ENCODE data around the gene TMEM178B. TPM values are rescaled to one million over a fixed set of nuclear protein-coding genes. Genes with fewer than 3 reads are reported as not detected.

TMEM178B gene
- total and polyA plus RNA-seq, 2 donors (not counting 1 experiment from before 2014, with no cell fraction given), result 0.28 to 0.96 TPM

- intact Hi-C loops (cut with micrococcal nuclease), result no loop called here
- Histone ChIP-seq H2AFZ (ENCODE audit: insufficient read depth, low read depth, low read length, poor library complexity, severe bottlenecking) (no peak overlapping the region), H3K4me3 (ENCODE audit: control extremely low read depth in 1 of 5, extremely low read depth in 1 of 5, insufficient read depth in 1 of 5, low read depth in 2 of 5, low read length in 4 of 5) (no peak overlapping the region), H3K4me2 (replicated peaks; ENCODE audit: low read depth, low read length, poor library complexity, severe bottlenecking) (no peak overlapping the region), H4K20me1 (ENCODE audit: control insufficient read depth, insufficient read depth, low read length, poor library complexity, severe bottlenecking) (no peaks in the 10 kb centered on the region), H3K9ac (ENCODE audit: low read length) (no peak overlapping the region), H3K79me2 (ENCODE audit: control insufficient read depth, insufficient read depth, low read length) (no peaks in the 10 kb centered on the region), H3K9me3 (ENCODE audit: control extremely low read depth in 1 of 3, control insufficient read depth in 2 of 3, insufficient read depth in 1 of 3, low read length in 2 of 3) (no peaks in the 10 kb centered on the region), H3K4me1 (ENCODE audit: control insufficient read depth in 2 of 2, insufficient read depth in 2 of 2, low read length in 2 of 2) (no peaks in the 10 kb centered on the region), H3K27me3 (replicated peaks in 1 of 4; ENCODE audit: control extremely low read depth in 1 of 4, control insufficient read depth in 3 of 4, insufficient read depth in 4 of 4, low read length in 3 of 4) (no peaks in the 10 kb centered on the region), H3K27ac (ENCODE audit: low read length in 2 of 2) (no peak overlapping the region), H3K36me3 (replicated peaks in 1 of 2; ENCODE audit: control extremely low read depth in 1 of 2, control insufficient read depth in 1 of 2, extremely low read depth in 1 of 2, insufficient read depth in 2 of 2, low read length in 1 of 2) (no peaks in the 10 kb centered on the region)
- TF ChIP-seq CTCF (IDR thresholded peaks at IDR 0.05) (no peak), EZH2 (IDR thresholded peaks at IDR 0.05; ENCODE audit: borderline replicate concordance, insufficient read depth, low read depth, low read length, poor library complexity, severe bottlenecking) (no peak)
- ATAC-seq (ENCODE audit: low read depth) (no peak), DNase-seq (no peak)
- WGBS (ENCODE audit: insufficient coverage), result 78% methylated on average over 2 of the region's 4 CpGs
- H3K27me3 Mint-ChIP-seq, result peaks cover 13% of the 10 kb centered on the region
- no peak overlapping the region for H3K27ac Mint-ChIP-seq
- ChIA-PET POLR2A (no interaction called here), CTCF (no interaction called here)
- H3K4me3 Mint-ChIP-seq, result no peak overlapping the region
- H3K4me1 Mint-ChIP-seq, result no peaks in the 10 kb centered on the region
- H3K9me3 Mint-ChIP-seq (ENCODE audit: insufficient read depth), result no peaks in the 10 kb centered on the region
These were observed 128.7 kb downstream of the TMEM178B start for GRCh38 chr7:141202535-141202934.

- no peaks in the 10 kb centered on the region for H4K20me1 ChIP-seq (ENCODE audit: control insufficient read depth, insufficient read depth, low read length, poor library complexity, severe bottlenecking)
- H3K9ac ChIP-seq (ENCODE audit: low read length), result no peak overlapping the region
- H3K27me3 ChIP-seq (replicated peaks in 1 of 4; ENCODE audit: control extremely low read depth in 1 of 4, control insufficient read depth in 3 of 4, insufficient read depth in 4 of 4, low read length in 3 of 4), result no peaks in the 10 kb centered on the region
- Mint-ChIP-seq H3K9me3 (ENCODE audit: insufficient read depth) (no peaks in the 10 kb centered on the region), H3K4me1 (no peaks in the 10 kb centered on the region), H3K27me3 (peaks cover 13% of the 10 kb centered on the region), H3K4me3 (no peak overlapping the region), H3K27ac (no peak overlapping the region)
- no peak overlapping the region for H3K4me2 ChIP-seq (replicated peaks; ENCODE audit: low read depth, low read length, poor library complexity, severe bottlenecking)
- CTCF ChIA-PET, result no interaction called here
- DNase-seq (no peak), ATAC-seq (ENCODE audit: low read depth) (no peak)
- intact Hi-C loops (cut with micrococcal nuclease), result no loop called here
- POLR2A ChIA-PET, result no interaction called here
- TF ChIP-seq CTCF (IDR thresholded peaks at IDR 0.05) (no peak), EZH2 (IDR thresholded peaks at IDR 0.05; ENCODE audit: borderline replicate concordance, insufficient read depth, low read depth, low read length, poor library complexity, severe bottlenecking) (no peak)
- no peak overlapping the region for H3K27ac ChIP-seq (ENCODE audit: low read length in 2 of 2)
- H3K4me1 ChIP-seq (ENCODE audit: control insufficient read depth in 2 of 2, insufficient read depth in 2 of 2, low read length in 2 of 2), result no peaks in the 10 kb centered on the region
- no peaks in the 10 kb centered on the region for H3K36me3 ChIP-seq (replicated peaks in 1 of 2; ENCODE audit: control extremely low read depth in 1 of 2, control insufficient read depth in 1 of 2, extremely low read depth in 1 of 2, insufficient read depth in 2 of 2, low read length in 1 of 2)
- H3K4me3 ChIP-seq (ENCODE audit: control extremely low read depth in 1 of 5, extremely low read depth in 1 of 5, insufficient read depth in 1 of 5, low read depth in 2 of 5, low read length in 4 of 5), result no peak overlapping the region
- no peaks in the 10 kb centered on the region for H3K9me3 ChIP-seq (ENCODE audit: control extremely low read depth in 1 of 3, control insufficient read depth in 2 of 3, insufficient read depth in 1 of 3, low read length in 2 of 3)
- H2AFZ ChIP-seq (ENCODE audit: insufficient read depth, low read depth, low read length, poor library complexity, severe bottlenecking), result no peak overlapping the region
- 95% methylated on average over 4 of the region's 6 CpGs for WGBS (ENCODE audit: insufficient coverage)
- H3K79me2 ChIP-seq (ENCODE audit: control insufficient read depth, insufficient read depth, low read length), result no peaks in the 10 kb centered on the region
These were observed 129.3 kb downstream of the TMEM178B start for GRCh38 chr7:141203177-141203576.

Measured in B cell (primary cell).